ENCODE data around the gene TRA2A. TPM values are rescaled to one million over a fixed set of nuclear protein-coding genes. Genes with fewer than 3 reads are reported as not detected.
A peak's percentile ranks its signal among the peaks of the same experiment; 100 is the strongest.

The TRA2A gene
- total RNA-seq, 2 donors from 2014 or later: 104 to 114 TPM

- peak; percentile 91 for DNase-seq
- WGBS, 2 experiments (ENCODE audit: insufficient coverage in 1 of 2, insufficient read length in 1 of 2): 0% methylated on average over 19 to 32 of the region's 32 CpGs
- Histone ChIP-seq H3K27me3 (ENCODE audit: control insufficient read depth, insufficient read depth, low read length, poor library complexity, severe bottlenecking) (no peaks in the 10 kb centered on the region), H3K9me3 (ENCODE audit: control insufficient read depth, low read length) (no peaks in the 10 kb centered on the region), H3K9ac (ENCODE audit: extremely low read depth, low read length, poor library complexity, severe bottlenecking) (peak overlapping the region; percentile 90), H3K36me3 (ENCODE audit: control insufficient read depth, insufficient read depth, low read length) (peaks cover 4% of the 10 kb centered on the region), H3K27ac (ENCODE audit: low read depth, low read length) (peak overlapping the region; percentile 16), H3K4me3 (ENCODE audit: low read length) (peak overlapping the region; percentile 98), H3K4me1 (ENCODE audit: control insufficient read depth, insufficient read depth, low read length) (peaks cover 10% of the 10 kb centered on the region)
- H3K27me3 Mint-ChIP-seq (ENCODE audit: insufficient read depth): no peaks in the 10 kb centered on the region
- H3K9me3 Mint-ChIP-seq: no peaks in the 10 kb centered on the region
- H3K27ac Mint-ChIP-seq: peak overlapping the region; percentile 93
- H3K4me1 Mint-ChIP-seq: peaks cover 35% of the 10 kb centered on the region
- H3K4me3 Mint-ChIP-seq: peak overlapping the region; percentile 94
- peaks cover 5% of the 10 kb centered on the region for H3K36me3 Mint-ChIP-seq (ENCODE audit: low read depth)
- TF ChIP-seq CTCF (conservative IDR thresholded peaks at IDR 0.05): no peak
Measured at GRCh38 chr7:23467806-23468525, 63.8 kb downstream of the TRA2A start.

GRCh38 chr7:23467291-23467805 is 64.4 kb downstream of the TRA2A start:
- Histone ChIP-seq H3K36me3 (ENCODE audit: control insufficient read depth, insufficient read depth, low read length) (peaks cover 9% of the 10 kb centered on the region), H3K27me3 (ENCODE audit: control insufficient read depth, insufficient read depth, low read length, poor library complexity, severe bottlenecking) (no peaks in the 10 kb centered on the region), H3K4me1 (ENCODE audit: control insufficient read depth, insufficient read depth, low read length) (peaks cover 10% of the 10 kb centered on the region), H3K9me3 (ENCODE audit: control insufficient read depth, low read length) (no peaks in the 10 kb centered on the region), H3K4me3 (ENCODE audit: low read length) (peak overlapping the region; percentile 98), H3K9ac (ENCODE audit: extremely low read depth, low read length, poor library complexity, severe bottlenecking) (peak overlapping the region; percentile 90), H3K27ac (ENCODE audit: low read depth, low read length) (no peak overlapping the region)
- Mint-ChIP-seq H3K36me3 (ENCODE audit: low read depth) (peaks cover 9% of the 10 kb centered on the region), H3K27me3 (ENCODE audit: insufficient read depth) (no peaks in the 10 kb centered on the region), H3K4me1 (peaks cover 33% of the 10 kb centered on the region), H3K9me3 (no peaks in the 10 kb centered on the region), H3K27ac (peak overlapping the region; percentile 93), H3K4me3 (peak overlapping the region; percentile 94)
- WGBS, 2 experiments (ENCODE audit: insufficient coverage in 1 of 2, insufficient read length in 1 of 2): 3 to 6% methylated on average over 7 to 10 of the region's 11 CpGs
- no peak for TF ChIP-seq CTCF (conservative IDR thresholded peaks at IDR 0.05)
- DNase-seq: peak; percentile 67

DNA sequence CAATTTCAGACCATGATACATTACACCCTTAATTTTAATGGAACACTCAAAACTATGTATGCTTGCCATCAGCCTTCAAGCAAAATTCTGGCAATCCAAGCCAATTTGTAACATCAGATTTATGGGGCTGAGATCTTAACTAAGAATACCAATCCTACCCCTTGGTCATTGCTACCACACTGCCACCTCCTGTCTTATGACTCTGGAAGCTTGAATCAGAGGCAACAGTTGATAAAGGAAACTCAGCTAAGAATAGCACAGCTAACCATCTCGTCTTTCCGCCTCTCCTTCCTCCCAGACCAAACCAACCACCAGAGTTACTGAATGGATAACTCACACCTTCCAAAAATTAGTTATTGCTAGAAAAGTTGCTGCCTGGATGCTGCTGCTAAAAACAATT is 68.9 kb downstream of the TRA2A start:
- H3K9ac ChIP-seq (ENCODE audit: extremely low read depth, low read length, poor library complexity, severe bottlenecking): no peak overlapping the region
- Mint-ChIP-seq H3K27me3 (ENCODE audit: insufficient read depth) (no peaks in the 10 kb centered on the region), H3K4me3 (no peak overlapping the region), H3K36me3 (ENCODE audit: low read depth) (peaks cover 33% of the 10 kb centered on the region), H3K9me3 (no peaks in the 10 kb centered on the region), H3K4me1 (peaks cover 37% of the 10 kb centered on the region), H3K27ac (no peak overlapping the region)
- no peaks in the 10 kb centered on the region for H3K27me3 ChIP-seq (ENCODE audit: control insufficient read depth, insufficient read depth, low read length, poor library complexity, severe bottlenecking)
- peak; percentile 54 for TF ChIP-seq CTCF (conservative IDR thresholded peaks at IDR 0.05)
- no peak overlapping the region for H3K27ac ChIP-seq (ENCODE audit: low read depth, low read length)
- H3K4me1 ChIP-seq (ENCODE audit: control insufficient read depth, insufficient read depth, low read length): peaks cover 10% of the 10 kb centered on the region
- WGBS, 2 experiments (ENCODE audit: insufficient coverage in 1 of 2, insufficient read length in 1 of 2): 74% methylated on average over 2 of the region's 2 CpGs; no CpG with 5 or more reads in 1 of the 2 experiments
- H3K4me3 ChIP-seq (ENCODE audit: low read length): peak overlapping the region; percentile 7
- DNase-seq: no peak
- H3K9me3 ChIP-seq (ENCODE audit: control insufficient read depth, low read length): no peaks in the 10 kb centered on the region
- peaks cover 40% of the 10 kb centered on the region for H3K36me3 ChIP-seq (ENCODE audit: control insufficient read depth, insufficient read depth, low read length)

Measured in endodermal cell (in vitro differentiated cells).